OCI-LY1 (cell line): ENCODE data around the gene CRACDL.

Experiments
- CTCF ChIP-seq: fragments of 200-600 bp; sonication (generic), shearing (Covaris generic); IDR thresholded peaks from 2 replicates; pipeline ENCODE4 v1.5.1; 2017; ENCODE audit warnings: mild to moderate bottlenecking, antibody characterized with exemption, low read length, moderate library complexity, mixed read lengths
- EZH2 ChIP-seq: fragments of 200-600 bp; sonication (generic), shearing (Covaris generic); IDR thresholded peaks from 2 replicates; pipeline ENCODE4 v1.8.0; 2017; ENCODE audit warnings: borderline replicate concordance, mixed run types, mild to moderate bottlenecking, antibody characterized with exemption, low read length, moderate library complexity, mixed read lengths

DNA sequence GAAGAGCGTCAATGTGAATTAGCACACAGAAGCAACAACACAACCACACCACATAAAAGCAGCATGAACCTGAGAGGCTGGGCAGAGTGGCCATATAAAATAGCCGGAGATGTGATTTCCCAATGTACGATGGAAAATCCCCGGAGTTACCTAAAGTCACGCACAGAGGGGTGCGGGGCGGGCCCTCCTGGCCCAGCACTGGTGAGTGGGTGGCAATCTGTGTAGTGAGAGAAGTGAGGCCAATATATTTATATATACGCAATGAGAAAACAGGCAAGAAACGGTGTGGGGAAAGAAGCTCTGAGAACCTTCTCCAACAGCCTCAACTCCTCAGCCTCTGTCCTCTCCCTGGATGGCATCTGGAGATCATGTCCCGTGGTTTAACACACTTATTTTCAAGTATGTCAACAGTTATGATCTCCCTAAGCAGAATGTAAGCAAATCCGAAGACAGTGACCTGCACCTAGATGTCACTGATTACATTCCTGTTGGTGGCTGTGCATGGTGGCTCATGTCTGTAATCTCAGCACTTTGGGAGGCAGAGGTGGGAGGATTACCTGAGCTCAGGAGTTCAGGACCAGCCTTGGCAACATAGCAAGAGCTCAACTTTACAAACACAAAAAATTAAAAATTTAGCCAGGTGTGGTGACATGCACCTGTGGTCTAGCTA lies 41.6 kb downstream of the CRACDL start:
- no peak for TF ChIP-seq CTCF
- TF ChIP-seq EZH2 = no peak
